ENCODE measurements around the gene EPHB2.

GRCh38 chr1:22830757-22831340 is 120.2 kb downstream of the EPHB2 start:
- no peak for TF ChIP-seq CTCF (conservative IDR thresholded peaks at IDR 0.05; ENCODE audit: low read length)
- no peak for TF ChIP-seq EZH2phosphoT487 (IDR thresholded peaks at IDR 0.05; ENCODE audit: borderline replicate concordance, low read depth, low read length)
